Mammary epithelial cell (primary cell): ENCODE results near the gene NR2C2AP.

Experiments
- EZH2 ChIP-seq: IDR thresholded peaks from 2 replicates; pipeline ENCODE4 v1.6.1; 2012; ENCODE audit warnings: low read length, inconsistent platforms, borderline replicate concordance
- TF ChIP-seq, protein P1 (sequence below), 2 donors: IDR thresholded peaks in 1 of 2; conservative IDR thresholded peaks in 1 of 2; 2 replicates each; pipeline ENCODE4 v1.5.1; 2011 to 2012; ENCODE audit warnings: inconsistent platforms in 2 of 2, low read length in 2 of 2, mild to moderate bottlenecking in 2 of 2, control low read depth in 1 of 2, low read depth in 1 of 2; ENCODE audit not compliant: insufficient read depth in 1 of 2; ENCODE audit errors: extremely low read depth in 1 of 2

DNA sequence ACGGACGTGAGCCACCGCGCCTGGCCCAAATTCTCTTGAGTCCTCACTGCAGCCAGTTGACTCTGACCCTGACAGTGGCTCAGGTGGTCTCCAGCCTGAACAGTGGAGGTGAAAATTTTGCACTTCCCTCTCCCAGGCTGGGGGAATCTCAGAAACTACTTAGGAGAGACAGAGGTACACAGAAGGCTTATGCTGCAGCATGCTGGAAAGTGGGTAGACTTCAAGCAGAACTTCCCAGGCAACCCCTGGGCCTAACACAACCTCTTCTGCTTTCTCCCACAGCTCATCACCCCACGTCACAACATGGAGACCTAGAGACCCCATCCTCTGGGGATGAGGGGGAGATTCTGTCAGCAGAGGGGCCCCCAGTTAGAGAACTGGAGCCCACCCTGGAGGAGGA is 23.0 kb upstream of the NR2C2AP start:
- no peak for TF ChIP-seq EZH2
- TF ChIP-seq, protein P1, sequence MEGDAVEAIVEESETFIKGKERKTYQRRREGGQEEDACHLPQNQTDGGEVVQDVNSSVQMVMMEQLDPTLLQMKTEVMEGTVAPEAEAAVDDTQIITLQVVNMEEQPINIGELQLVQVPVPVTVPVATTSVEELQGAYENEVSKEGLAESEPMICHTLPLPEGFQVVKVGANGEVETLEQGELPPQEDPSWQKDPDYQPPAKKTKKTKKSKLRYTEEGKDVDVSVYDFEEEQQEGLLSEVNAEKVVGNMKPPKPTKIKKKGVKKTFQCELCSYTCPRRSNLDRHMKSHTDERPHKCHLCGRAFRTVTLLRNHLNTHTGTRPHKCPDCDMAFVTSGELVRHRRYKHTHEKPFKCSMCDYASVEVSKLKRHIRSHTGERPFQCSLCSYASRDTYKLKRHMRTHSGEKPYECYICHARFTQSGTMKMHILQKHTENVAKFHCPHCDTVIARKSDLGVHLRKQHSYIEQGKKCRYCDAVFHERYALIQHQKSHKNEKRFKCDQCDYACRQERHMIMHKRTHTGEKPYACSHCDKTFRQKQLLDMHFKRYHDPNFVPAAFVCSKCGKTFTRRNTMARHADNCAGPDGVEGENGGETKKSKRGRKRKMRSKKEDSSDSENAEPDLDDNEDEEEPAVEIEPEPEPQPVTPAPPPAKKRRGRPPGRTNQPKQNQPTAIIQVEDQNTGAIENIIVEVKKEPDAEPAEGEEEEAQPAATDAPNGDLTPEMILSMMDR (conservative IDR thresholded peaks at IDR 0.05 in 1 of 2, IDR thresholded peaks at IDR 0.05 in 1 of 2; ENCODE audit: extremely low read depth in 1 of 2, insufficient read depth in 1 of 2, low read depth in 1 of 2, low read length in 2 of 2), result no peak
